GM12873 (cell line): Measurements from ENCODE around the gene MANEA.

Source experiments
- CTCF ChIP-seq: IDR thresholded peaks from 2 replicates; pipeline ENCODE4 v1.5.1; 2012; ENCODE audit warnings: low read depth, mild to moderate bottlenecking, moderate library complexity, low read length, control low read depth; ENCODE audit not compliant: insufficient read depth; ENCODE audit errors: missing control alignments

Gene MANEA

GRCh38 chr6:95636552-95637431, 59.5 kb downstream of the MANEA start:
- no peak for TF ChIP-seq CTCF

- no peak for TF ChIP-seq CTCF
Measured at GRCh38 chr6:95648636-95649035, 71.3 kb downstream of the MANEA start.

- no peak for TF ChIP-seq CTCF
Measured at GRCh38 chr6:95649451-95649850, 72.1 kb downstream of the MANEA start.

GRCh38 chr6:95654176-95654575, 76.8 kb downstream of the MANEA start:
- no peak for TF ChIP-seq CTCF

GRCh38 chr6:95658886-95659285, 81.6 kb downstream of the MANEA start:
- TF ChIP-seq CTCF, result no peak
